IMR-90 (cell line): Measurements from ENCODE around the gene ITPKA.

Experiments used
- BHLHE40 ChIP-seq: fragments of 150-350 bp; IDR thresholded peaks from 2 replicates; pipeline ENCODE4 v1.6.1; 2016; ENCODE audit warnings: mild to moderate bottlenecking, low read depth, low read length
- CTCF ChIP-seq: conservative IDR thresholded peaks from 2 replicates; pipeline ENCODE4 v1.5.1; 2012; ENCODE audit warnings: mild to moderate bottlenecking, low read depth, low read length, improper control_type of control experiment
- ELK1 ChIP-seq: fragments of 150-350 bp; IDR thresholded peaks from 2 replicates; pipeline ENCODE4 v1.6.1; 2016; ENCODE audit warnings: low read depth, mild to moderate bottlenecking, low read length, moderate library complexity, borderline replicate concordance
- MAFK ChIP-seq: IDR thresholded peaks from 2 replicates; pipeline ENCODE4 v1.6.1; 2012; ENCODE audit warnings: low read depth, low read length, improper control_type of control experiment
- MXI1 ChIP-seq: IDR thresholded peaks from 2 replicates; pipeline ENCODE4 v1.6.1; 2012; ENCODE audit warnings: low read depth, mild to moderate bottlenecking, low read length, moderate library complexity, borderline replicate concordance
- NFE2L2 ChIP-seq: fragments of 150-350 bp; IDR thresholded peaks from 2 replicates; pipeline ENCODE4 v1.6.1; 2016; ENCODE audit warnings: low read depth, mild to moderate bottlenecking, low read length
- POLR2A ChIP-seq: IDR thresholded peaks from 2 replicates; pipeline ENCODE4 v1.6.1; 2012; ENCODE audit warnings: mild to moderate bottlenecking, low read depth, low read length
- RAD21 ChIP-seq: IDR thresholded peaks from 2 replicates; pipeline ENCODE4 v1.6.1; 2012; ENCODE audit warnings: low read length, improper control_type of control experiment
- RCOR1 ChIP-seq: IDR thresholded peaks from 2 replicates; pipeline ENCODE4 v1.6.1; 2012; ENCODE audit warnings: mild to moderate bottlenecking, low read length, improper control_type of control experiment; ENCODE audit not compliant: insufficient replicate concordance
- RFX5 ChIP-seq: IDR thresholded peaks from 2 replicates; pipeline ENCODE4 v1.8.0; 2012; ENCODE audit warnings: low read depth, mild to moderate bottlenecking, low read length, moderate library complexity
- USF2 ChIP-seq: fragments of 150-350 bp; IDR thresholded peaks from 2 replicates; pipeline ENCODE4 v1.6.1; 2017; ENCODE audit warnings: mild to moderate bottlenecking, antibody characterized with exemption, low read length, low read depth

GRCh38 chr15:41512512-41512939, 18.9 kb downstream of the ITPKA start:
- TF ChIP-seq CTCF (no peak), USF2 (no peak), MXI1 (no peak), POLR2A (no peak), RCOR1 (no peak), NFE2L2 (no peak), BHLHE40 (no peak), MAFK (no peak), RFX5 (no peak), RAD21 (no peak), ELK1 (no peak)
